HG03196 (cell line): Measurements from ENCODE around the gene MED15.
"Not testable (repeated sequence)": the region's sequence is repeated elsewhere in the genome, so short reads cannot be mapped to it uniquely, and the experiment has no call there.

Source experiments
- ATAC-seq: cut with Tn5 transposase; IDR thresholded peaks from one replicate; pipeline ENCODE4 v1.9.1; 2021; ENCODE audit not compliant: unreplicated experiment

The MED15 gene

DNA sequence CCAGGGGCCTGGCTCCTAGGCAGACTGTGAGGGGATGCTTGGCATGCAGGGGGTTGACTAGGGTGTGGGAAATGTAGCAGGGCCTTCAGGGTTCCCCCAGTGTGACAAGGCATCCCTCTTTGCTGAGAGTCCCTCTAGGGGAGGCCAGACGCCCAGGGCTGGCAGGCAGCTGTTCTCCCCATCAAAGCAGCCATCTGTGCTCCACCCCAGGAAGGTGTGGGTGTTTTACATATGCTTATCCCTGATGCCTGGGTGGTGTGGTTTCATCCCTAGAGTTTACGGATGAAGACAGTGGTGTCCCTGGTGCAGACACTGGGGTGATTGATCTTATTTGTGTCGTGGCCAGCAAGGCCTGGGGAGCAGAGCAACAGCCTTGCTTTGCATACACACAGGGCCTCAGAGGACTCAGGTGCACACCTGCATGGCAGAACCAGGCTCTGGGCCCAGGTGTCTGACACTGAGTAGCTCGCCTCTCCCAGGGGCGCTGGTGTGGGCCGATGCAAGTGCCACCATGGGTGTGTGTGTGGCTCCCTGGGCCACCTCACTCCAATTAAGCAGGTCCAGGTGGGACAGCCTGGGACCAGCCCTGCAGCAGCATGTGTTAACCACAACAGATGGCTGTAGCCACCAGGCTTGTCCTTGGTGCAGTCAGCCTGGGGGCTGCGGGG is 74.2 kb downstream of the MED15 start:
- no peak for ATAC-seq

DNA sequence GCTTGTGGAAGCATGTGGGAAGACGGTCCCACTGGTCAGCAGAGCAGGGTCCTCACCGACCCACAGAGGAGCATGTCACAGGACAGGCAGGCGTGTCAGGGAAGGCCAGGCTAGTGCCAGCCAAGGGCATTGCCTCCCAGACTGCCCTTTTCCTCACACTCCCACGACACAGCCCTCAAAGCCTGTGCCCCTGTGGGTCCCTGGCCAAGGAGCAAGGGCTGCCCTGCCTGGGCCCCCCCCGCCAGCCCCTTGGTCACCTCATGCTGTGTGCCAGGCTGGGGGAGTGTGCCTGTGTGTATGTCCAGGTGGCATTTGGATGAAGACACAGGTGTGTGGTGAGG is 74.7 kb downstream of the MED15 start:
- no peak for ATAC-seq

DNA sequence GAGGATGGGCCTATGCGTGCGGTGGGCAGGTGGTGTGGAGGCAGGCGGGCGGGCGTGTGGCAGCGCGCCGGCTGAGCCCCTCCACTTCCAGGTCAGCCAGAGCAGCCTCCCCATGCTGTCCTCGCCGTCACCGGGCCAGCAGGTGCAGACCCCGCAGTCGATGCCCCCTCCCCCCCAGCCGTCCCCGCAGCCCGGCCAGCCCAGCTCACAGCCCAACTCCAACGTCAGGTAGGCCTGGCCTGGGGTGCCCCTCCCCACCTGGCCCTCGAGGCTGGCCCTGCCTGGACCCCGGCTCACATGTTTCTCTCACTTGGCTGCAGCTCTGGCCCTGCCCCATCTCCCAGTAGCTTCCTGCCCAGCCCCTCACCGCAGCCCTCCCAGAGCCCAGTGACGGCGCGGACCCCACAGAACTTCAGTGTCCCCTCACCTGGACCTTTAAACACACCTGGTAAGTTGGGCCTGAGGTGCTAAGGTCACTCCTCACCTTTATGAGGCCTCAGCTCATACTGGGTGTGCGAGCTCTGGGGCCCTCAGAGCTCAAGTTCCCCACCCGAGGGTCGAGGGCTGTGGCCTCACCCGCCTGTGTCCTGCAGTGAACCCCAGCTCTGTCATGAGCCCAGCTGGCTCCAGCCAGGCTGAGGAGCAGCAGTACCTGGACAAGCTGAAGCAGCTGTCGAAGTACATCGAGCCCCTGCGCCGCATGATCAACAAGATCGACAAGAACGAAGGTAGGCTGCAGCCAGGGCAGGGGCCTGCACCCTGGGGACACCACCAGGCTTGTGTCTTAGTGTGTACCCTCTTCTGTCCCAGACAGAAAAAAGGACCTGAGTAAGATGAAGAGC is 75.3 kb downstream of the MED15 start:
- ATAC-seq = no peak

DNA sequence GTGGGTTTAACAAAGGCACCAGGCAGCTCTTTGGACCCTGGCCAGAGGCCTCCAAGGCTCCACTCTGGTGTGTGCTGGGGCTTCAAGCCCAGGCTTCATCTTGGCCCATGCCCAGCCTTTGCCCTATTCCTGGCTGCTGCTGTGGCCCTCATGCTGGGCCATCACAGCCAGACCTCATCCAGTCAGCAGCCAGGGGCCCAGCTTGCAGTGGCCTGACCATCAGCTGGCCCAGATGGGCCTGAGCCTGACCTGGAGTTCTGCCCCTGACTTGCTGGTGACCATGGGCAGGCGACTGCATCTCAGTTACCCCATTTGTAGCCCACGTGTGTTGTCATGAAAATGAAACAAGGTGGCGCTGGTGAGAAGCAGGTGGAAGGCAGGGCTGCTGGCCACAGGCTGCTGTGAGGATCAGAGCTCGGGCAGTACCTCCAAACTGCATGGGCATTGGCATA is 76.1 kb downstream of the MED15 start:
- ATAC-seq = no peak

DNA sequence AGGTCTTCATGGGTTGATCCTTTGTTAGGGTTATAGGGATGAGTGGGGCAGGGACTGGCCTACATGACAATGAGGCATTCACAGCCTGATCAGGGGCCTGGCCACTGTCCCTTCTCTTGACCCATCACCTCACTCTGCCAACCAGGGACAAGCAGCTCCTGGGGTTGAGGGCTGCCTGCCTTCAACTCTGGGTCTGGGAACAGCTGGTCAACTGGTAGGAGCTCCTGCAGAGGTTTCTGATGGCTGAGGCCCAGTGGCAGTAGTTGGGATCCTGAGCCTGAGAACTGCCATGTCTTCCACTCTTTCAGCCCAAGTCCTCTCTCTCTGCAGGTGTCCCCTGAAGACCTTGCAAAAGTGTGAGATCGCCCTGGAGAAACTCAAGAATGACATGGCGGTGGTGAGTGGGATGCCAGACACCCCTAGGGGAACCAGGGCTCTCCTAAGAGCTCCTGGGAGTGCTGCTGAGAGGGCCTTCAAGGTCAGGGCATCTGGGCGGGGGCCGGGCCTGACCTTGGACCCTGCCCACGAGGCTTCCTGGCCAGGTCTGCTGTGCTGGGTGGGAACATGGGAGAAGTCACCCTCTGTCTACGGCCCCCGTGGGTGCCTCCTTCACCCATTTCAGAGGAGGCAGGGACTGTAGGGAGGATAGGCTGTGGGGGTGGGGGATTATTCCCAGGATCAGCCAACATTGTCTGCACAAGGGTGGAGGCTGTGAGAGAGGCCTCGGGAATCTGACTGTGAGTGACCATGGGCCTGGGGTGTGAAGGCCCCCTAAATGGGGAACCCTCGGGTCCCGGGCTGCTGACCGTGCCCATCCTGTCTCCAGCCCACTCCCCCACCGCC is 76.8 kb downstream of the MED15 start:
- ATAC-seq = no peak

DNA sequence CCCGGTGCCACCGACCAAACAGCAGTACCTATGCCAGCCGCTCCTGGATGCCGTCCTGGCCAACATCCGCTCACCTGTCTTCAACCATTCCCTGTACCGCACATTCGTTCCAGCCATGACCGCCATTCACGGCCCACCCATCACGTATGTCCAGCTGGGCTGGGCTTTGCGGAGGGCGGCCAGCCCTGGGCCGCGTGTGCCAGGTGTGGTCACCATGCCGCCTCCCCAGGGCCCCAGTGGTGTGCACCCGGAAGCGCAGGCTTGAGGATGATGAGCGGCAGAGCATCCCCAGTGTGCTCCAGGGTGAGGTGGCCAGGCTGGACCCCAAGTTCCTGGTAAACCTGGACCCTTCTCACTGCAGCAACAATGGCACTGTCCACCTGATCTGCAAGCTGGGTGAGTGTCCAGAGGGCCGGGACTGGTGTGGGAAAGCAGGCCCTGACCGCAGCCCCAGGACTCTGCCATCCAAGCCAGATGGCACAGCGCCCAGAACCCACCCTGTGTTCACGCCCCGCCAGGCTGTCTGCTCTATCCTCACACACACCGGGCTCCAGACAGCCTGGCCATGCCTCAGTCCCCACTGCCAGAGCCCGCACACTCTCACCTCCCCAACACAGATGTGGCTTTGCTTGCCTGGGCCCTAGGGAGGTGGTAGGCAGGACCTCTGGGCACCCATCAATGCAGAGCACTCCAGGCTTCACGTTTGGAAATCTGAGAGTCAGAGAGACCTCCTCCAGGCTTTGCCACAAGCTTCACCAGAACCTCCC is 77.6 kb downstream of the MED15 start:
- no peak for ATAC-seq

DNA sequence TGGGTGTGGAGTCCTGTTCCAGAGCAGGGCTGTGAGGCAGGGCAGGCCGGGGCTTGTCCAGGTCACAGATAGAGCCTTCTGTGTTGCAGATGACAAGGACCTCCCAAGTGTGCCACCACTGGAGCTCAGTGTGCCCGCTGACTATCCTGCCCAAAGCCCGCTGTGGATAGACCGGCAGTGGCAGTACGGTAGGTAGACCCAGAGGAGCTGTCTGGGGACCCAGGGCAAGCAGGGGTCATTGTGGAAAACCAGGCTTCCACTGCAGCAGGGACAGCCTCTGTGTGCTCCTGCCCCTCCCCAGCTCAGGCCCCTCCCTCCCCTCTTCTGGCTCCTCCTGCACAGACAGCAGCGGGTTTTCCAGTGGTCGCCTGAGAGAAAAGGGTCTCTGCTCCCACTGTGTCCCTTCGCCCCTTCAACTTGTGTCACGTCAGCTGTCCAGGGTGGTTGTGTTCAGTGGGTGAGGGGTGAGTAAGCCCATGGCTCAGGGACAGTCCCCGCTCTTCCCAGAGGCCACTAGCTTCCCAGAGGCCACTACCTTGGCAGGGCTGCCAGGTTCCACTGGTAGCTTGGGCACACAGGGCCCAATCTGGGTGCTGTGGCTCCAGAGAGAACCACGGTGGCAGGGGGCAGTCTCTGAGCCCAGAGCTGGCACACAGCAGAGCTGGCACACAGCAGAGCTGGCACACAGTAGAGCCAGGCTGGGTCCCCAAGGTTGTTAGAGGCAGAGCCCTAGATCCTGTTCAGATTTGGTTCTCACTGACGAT is 78.4 kb downstream of the MED15 start:
- no peak for ATAC-seq

DNA sequence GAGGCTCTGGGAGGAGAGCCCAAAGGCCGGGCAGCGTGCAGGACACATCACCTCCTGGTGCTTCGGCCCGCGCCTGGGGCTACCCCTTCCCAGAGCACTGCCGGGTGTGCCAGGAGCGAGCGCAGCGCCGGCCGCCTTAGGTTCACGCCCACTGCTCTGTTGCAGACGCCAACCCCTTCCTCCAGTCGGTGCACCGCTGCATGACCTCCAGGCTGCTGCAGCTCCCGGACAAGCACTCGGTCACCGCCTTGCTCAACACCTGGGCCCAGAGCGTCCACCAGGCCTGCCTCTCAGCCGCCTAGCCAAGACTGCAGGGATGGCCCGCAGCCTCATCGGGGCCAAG is 79.0 kb downstream of the MED15 start:
- ATAC-seq = no peak

DNA sequence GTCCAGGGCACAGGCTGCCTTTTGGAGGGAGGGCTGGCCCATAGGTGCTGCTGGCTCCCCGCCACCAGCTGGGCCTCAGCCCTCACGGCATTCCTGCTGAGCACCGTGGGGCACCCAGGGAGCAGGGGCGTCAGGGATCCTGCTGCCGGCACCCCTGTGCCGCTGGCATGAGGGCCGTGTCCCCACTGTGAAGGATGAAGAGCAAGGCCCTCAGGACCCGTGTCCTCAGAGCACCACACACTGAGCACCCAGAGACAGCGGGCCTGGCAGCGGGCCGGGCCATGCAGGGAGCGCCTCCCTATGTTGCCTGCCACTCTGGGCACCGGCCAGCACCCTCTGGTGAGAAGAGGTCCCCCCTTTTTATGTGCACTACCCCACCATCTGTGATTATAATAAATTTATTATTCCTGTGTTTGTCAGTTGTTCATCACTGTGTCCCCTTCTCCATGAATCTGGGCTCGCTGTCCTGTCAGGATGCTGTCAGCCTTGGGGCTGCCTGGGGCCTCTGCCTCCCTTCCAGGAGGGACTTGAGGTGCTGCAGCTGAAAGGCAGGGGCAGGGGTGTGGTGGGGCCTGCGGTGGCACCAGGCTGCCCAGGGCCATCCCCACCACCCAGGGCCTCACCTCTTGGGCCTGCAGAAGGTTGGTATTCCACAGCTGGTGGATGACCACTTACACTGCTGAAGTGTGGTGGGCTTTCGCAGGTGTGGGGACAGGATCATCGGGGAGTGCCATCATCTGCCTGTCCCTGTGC is 80.0 kb downstream of the MED15 start:
- no peak for ATAC-seq

DNA sequence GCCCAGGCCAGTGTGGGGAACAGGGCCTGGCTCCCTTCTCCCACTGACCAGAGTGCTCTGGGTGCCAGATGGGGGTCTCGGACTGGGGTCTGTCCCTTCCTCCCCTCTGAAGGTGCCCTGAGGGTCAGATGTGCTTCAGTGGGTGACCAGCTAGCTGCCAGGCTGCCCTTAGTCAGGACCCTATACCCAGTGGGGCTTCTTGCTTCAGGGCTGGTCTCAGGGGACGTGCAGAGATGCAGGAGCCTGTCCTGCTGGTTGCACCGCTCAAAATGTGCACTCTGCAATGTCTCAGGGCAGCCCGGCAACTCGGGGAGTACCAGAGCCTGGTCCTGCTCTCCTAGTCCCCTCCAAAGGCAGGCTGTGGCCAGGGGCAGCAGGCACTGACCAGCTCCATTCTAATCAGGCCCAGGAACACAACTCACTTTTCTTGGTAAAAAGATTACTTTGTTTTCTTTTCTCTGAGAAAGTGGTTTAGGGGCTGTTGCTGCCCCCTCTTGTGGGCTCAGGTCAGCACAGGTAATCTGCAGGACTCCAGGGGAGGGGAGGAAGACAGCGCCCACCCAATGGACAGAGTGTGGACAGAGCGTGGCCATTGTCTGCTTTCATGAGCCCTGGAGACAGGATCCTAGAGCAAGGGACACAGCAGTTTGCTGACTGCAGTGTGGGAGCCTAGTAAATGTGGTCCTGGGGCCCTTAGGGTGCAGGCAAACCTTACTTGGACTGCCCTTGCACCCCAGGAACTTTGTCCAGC is 80.9 kb downstream of the MED15 start:
- ATAC-seq = no peak

DNA sequence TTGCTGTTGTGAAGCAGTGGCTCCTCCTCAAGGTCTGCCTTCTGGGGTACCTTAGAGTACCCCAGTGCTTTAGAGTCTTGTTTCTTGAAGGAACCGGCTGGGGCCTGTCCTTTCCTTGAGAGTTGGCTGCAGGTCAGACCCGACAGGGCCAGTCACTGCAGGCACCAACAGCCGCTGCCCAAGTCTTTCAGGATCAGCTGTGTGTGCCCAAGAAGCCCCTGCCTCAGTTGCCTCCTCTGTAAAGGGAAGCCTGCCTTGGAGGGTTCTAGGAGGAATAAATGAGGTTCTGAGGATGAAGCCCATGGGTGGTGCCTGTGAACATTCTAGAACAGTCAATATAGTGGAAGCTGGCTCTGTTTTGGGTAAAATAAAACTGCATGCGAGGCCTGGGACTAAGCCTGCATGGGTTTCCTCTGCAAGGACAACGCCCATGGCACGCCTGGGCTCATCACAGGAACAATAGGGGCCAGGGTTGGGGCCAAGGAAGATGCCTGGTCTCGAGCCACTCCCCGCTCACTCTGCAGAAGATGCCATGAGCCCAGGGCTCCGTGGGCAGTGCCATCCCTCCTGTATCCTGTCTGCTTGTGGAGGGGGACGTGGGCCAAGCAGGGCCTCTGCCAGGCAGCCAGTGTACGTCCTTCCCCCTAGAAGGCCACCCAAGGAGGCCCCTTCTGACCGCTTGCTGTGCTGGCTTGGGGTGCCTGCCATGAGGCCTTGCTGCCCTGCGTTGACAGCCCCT is 81.6 kb downstream of the MED15 start:
- ATAC-seq = no peak

DNA sequence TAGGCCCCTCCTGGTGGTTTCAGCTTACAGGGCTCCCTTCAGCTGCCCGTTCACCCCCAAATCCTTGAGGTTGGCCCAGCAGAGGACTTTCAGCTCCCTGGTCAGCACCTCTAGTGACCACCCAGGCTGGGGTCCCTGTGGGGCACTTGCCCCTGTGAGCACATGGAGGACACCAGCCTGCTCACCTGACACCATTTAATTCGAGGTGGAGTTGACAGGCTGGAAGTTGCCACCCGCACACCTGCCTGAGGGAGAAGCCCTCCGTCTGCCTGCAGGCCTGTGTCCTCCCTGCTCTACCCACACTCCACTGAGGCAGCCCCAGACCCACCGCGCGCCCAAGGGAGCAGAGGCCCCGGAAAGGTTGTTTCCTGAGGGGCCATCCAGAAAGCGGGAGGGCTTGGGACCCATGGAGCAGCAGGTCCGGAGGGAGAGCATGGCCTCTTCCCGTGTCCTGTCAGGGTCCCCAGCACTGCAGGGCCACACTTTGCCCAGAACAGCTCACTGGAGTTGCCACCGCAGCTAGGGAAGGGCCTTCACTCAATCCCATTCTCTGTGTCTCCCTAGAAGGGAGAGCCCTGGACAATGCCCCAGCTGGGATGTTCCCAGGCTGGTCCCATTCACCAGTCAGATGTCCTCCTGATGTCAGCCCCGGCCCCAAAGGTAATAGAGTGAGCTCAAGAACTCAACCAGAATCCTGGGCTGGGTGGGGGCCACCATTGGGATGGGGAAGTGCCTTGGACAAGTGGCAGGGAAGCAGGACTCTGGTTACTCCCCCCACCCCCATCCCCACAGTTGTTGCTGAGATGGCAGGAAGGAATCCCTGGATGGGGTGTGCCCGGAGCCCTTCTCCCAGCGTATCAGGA is 82.4 kb downstream of the MED15 start:
- no peak for ATAC-seq

DNA sequence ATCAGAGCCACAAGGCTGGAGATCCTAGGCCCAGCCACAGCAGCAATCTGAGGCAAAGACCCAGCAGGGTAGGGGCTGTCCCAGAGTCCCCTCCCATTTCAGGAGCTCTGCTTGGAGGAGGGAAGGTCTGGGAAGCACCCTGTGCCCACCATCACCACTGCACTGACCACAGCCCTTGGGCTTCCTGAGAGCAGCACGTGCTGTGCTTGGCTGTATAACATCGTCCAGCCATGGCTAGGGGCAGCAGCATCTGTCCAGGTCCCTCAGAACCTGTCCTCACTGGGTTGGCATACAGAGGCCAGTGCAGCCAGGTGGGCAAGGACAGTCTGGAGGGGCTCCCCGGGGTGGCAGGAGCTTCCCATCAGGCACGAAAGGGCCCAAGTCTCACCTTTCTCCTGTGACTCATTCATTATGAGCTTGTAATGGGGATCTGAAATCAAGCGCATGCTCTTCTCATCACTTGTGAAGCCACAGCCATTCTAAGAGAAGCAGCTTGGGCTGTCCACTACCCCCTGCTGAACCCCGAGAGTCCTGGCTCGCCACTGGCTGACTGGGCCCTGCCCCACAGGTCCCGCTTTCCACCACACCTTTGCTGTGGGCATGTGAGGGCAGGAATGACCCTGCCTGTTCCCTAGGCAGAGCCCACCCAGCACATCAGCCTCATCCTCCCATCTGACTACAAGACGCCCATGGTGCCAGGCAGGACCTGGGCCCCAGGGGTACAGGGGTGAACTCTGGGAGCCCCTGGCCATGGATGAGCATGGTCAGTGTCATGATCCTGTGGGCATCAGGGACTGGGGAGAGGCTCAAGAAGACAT is 83.3 kb downstream of the MED15 start:
- no peak for ATAC-seq

DNA sequence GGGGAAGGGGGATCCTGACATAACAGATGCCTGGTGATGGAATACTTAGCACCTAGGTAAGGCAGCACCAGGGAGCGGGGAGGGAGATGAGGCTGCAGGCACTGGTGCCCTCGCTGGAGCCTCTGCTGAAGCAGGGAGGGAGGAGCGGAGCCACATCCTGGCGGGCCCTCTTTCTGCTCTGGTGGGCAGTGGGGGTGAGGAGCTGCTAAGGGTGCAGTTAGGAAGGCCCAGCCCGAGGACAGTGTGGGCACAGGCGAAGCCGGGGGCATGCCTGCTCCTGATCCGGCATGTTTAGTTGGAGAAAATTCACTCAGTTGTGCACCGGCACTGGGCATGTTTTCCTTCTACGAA is 83.9 kb downstream of the MED15 start:
- ATAC-seq = no peak

DNA sequence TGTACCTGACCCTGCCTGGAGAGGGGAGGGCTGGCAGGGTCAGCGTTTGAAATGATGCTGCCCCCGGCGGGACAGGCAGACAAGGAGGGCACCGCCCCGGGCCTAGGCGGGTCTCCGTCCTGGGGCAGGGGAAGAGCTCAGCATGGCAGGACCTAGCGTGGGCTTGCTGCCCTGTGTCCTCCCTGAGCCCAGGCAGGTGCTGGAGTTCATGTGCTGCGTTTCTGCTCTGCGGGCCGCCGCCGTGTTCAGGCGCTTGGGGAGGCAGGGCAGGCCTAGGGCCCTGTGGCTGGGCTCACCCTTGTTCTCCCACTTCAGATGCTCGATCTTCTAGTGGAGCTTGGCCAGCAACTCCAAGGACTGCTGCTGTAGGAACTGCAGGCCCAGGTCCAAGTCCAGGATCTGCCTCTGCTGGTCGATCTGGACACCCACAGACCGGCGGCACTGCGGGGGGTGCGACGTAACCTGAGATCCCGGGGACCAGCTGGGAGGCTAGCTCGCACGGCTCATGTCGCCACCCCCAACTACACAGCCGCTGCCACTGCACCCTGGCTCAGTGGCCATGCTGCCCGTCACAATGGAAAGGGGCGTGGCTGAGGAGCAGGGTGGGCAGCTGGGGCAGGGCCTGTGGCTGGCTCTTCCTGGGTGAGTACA is 84.4 kb downstream of the MED15 start:
- ATAC-seq = no peak

DNA sequence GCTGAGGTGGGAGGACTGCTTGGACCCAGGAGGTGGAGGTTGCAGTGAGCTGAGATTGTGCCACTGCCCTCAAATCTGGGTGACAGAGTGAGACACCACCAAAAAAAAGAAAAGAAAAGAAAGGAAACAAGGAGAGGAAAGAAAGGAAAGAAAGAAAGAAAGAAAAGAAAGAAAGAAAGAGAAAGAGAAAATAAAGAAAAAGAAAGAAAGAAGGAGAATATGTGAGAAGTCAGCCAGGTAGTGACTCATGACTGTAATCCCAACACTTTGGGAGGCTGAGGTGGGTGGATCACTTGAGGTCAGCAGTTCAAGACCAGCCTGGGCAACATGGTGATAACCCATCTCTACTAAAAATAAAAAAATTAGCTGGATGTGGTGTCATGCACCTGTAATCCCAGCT is 86.6 kb downstream of the MED15 start:
- ATAC-seq = not testable (repeated sequence)
